ENCODE results near the gene SF3B6. TPM values are rescaled to one million over a fixed set of nuclear protein-coding genes. Genes with fewer than 3 reads are reported as not detected.

Gene SF3B6
- total and polyA plus RNA-seq, 5 experiments from 2014 or later: 55.8 to 208 (median 161) TPM

DNA sequence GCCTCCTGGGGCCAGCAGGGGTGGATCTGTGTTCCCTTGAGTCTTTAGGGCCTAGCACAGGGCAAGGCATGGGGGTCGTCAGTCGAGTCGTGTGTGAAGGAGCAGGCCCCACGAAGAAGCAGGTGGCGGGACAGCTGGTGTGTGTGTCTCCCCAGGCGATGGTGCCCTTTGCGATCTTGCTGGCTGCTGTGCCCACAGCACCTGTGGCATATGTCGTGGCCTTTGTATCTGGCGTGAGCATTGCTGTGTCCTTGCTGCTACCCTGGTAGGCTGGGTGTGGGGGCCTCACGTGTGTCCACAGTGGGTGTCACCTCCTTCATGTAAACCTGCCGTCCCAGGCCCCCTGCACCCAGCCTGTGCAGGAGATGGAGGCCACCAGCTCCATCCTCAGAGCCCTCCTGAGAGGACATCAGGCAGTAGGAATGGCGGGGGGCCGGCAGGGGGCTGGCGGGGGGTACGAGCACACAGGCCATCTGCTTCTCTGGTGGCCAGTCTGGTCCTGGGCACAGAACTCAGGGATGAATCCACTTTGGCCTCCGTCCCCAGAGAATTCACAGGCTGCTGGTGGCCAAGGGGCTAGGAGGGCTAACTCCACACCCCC is 53.1 kb downstream of the SF3B6 start:
- no peak for DNase-seq

DNA sequence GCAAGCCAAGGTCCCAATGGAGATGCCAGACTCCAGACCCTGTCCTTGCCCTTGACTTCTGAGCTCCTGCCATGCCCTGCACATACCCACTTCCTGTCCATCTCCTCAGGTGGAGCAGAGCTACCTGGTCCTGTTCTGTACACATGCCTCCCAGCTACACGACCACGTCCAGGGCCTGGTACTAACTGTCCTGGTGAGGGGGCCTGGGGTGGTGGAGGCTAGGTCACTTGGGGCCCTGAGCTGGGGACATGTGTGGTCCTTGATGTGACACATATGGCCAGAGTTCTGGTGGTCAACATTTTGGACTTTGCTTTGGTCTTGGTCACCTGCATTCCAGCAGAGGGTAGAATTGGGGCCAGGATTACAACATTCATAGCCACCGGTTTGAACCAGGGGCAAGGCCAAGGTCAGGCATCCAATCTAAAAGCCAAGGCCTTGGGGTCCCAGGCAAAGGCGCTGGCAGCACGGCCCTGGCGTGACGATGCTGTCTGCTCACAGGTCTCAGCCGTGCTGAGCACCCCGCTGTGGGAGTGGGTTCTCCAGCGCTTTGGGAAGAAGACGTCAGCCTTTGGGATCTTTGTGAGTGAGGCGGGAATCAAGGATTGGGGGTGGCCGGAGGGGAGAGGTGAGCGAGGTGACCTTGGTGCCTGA is 53.7 kb downstream of the SF3B6 start:
- Mint-ChIP-seq H3K36me3 (peaks cover 0 to 33% (median 3%) of the 10 kb centered on the region in 3 donors), H3K9me3 (no peaks in the 10 kb centered on the region), H3K4me3 (no peak overlapping the region), H3K4me1 (peaks cover 0 to 10% (median 3%) of the 10 kb centered on the region in 4 donors), H3K27me3 (peaks cover 0 to 3% (median 0%) of the 10 kb centered on the region in 5 donors), H3K27ac (no peak overlapping the region)
- ATAC-seq (no peak), DNase-seq (no peak)
- POLR2A ChIA-PET: interaction anchor here (1.4 kb wide), 1 partner anchor 12 kb away, joined by 8 read pairs; no protein-coding TSS in a partner anchor

More for the DNA sequence above, 53.1 kb downstream of the SF3B6 start:
- Mint-ChIP-seq H3K27me3 (peaks cover 0 to 2% (median 0%) of the 10 kb centered on the region in 5 donors), H3K9me3 (no peaks in the 10 kb centered on the region), H3K36me3 (peaks cover 0 to 38% (median 4%) of the 10 kb centered on the region in 3 donors), H3K4me3 (no peak overlapping the region), H3K27ac (peak overlapping the region in 1 of 10 donors; percentile 35), H3K4me1 (peaks cover 0 to 8% (median 3%) of the 10 kb centered on the region in 4 donors)
- POLR2A ChIA-PET: interaction anchor here (1.4 kb wide), 1 partner anchor 11 kb away, joined by 8 read pairs; no protein-coding TSS in a partner anchor
- no peak for ATAC-seq

- Mint-ChIP-seq H3K4me3 (no peak overlapping the region), H3K27me3 (peaks cover 0 to 3% (median 0%) of the 10 kb centered on the region in 5 donors), H3K36me3 (peaks cover 0 to 26% (median 2%) of the 10 kb centered on the region in 3 donors), H3K4me1 (peaks cover 0 to 8% (median 2%) of the 10 kb centered on the region in 4 donors), H3K27ac (no peak overlapping the region), H3K9me3 (no peaks in the 10 kb centered on the region)
- POLR2A ChIA-PET: interaction anchor here (1.4 kb wide), 1 partner anchor 13 kb away, joined by 8 read pairs; no protein-coding TSS in a partner anchor
- ATAC-seq: no peak
- DNase-seq: no peak
Measured at GRCh38 chr2:24021122-24021998, 54.8 kb downstream of the SF3B6 start.

GRCh38 chr2:24020244-24020643 is 55.9 kb downstream of the SF3B6 start:
- DNase-seq: no peak
- peaks cover 0 to 20% (median 2%) of the 10 kb centered on the region in 3 donors for H3K36me3 Mint-ChIP-seq
- POLR2A ChIA-PET: no interaction called here
- no peaks in the 10 kb centered on the region for H3K9me3 Mint-ChIP-seq
- H3K27ac Mint-ChIP-seq: no peak overlapping the region
- peaks cover 0 to 8% (median 0%) of the 10 kb centered on the region in 4 donors for H3K4me1 Mint-ChIP-seq
- peaks cover 0 to 3% (median 0%) of the 10 kb centered on the region in 5 donors for H3K27me3 Mint-ChIP-seq
- no peak for ATAC-seq
- H3K4me3 Mint-ChIP-seq: no peak overlapping the region

DNA sequence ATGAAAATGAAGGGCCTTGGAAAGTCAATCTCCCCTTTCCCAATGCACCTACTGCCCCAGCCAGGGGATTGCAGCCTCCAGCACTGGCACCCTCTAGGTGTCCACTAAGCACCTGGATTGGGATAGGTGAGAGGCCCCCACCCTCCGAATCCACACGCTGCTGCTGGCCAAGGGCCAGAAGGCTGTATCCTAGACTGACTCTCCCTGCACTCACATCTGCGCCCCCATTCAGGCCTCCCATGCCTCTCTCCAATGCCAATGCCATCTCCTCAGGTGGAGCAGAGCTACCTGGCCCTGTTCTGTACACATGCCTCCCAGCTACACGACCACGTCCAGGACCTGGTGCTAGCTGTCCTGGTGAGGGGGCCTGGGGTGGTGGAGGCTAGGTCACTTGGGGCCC is 56.4 kb downstream of the SF3B6 start:
- no peak for DNase-seq
- POLR2A ChIA-PET: no interaction called here
- Mint-ChIP-seq H3K9me3 (no peaks in the 10 kb centered on the region), H3K4me1 (peaks cover 0 to 8% (median 0%) of the 10 kb centered on the region in 4 donors), H3K27me3 (peaks cover 0 to 3% (median 0%) of the 10 kb centered on the region in 5 donors), H3K36me3 (peaks cover 0 to 15% (median 2%) of the 10 kb centered on the region in 3 donors), H3K27ac (peak overlapping the region in 1 of 10 donors; percentile 12), H3K4me3 (no peak overlapping the region)
- ATAC-seq: no peak

DNA sequence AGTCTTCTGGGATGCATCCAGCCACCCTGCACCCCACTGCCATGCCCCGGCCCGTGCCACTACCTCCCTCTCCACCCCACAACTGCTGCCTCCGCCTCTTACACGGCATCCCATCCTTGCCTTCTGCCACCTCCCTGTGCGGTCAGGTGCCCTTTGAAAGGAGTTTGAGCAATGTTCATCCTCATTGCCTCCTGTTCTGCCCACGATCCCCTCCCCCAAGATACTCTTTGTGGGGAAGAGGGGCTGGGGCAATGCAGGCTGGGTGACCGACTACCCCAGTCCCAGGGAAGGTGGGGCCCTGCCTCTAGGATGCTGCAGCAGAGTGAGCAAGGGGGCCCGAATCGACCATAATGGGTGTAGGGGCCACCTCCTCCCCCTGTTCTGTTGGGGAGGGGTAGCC is 57.9 kb downstream of the SF3B6 start:
- Mint-ChIP-seq H3K27ac (peak overlapping the region in 2 of 10 donors; percentile 11 to 56), H3K36me3 (peaks cover 0 to 9% (median 9%) of the 10 kb centered on the region in 3 donors), H3K4me3 (no peak overlapping the region), H3K27me3 (peaks cover 3 to 12% (median 6%) of the 10 kb centered on the region in 5 donors), H3K4me1 (peaks cover 0 to 4% (median 0%) of the 10 kb centered on the region in 4 donors), H3K9me3 (no peaks in the 10 kb centered on the region)
- ATAC-seq (no peak), DNase-seq (no peak)
- POLR2A ChIA-PET: no interaction called here

DNA sequence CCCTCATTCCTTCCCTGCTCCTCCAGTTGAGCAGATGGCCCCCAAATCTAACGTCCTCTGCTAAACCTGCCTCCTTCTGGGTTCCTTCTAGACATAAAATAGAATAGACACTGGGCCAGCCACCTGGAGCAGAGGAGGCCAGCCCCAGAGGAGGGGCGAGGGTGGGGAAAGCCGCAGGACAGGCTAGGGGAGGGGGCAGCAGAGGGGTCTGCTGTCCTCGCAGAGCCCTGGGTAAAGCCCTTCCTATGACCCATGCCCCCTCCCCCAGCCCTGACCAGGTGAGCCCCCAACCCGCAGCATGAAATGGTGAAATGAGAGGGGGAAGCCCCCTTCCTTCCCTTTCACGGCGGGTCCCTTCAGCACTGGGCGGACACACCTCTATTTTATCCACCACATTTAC is 58.4 kb downstream of the SF3B6 start:
- Mint-ChIP-seq H3K4me3 (no peak overlapping the region), H3K27ac (no peak overlapping the region), H3K9me3 (no peaks in the 10 kb centered on the region), H3K27me3 (peaks cover 4 to 17% (median 10%) of the 10 kb centered on the region in 5 donors), H3K36me3 (peaks cover 0 to 10% (median 5%) of the 10 kb centered on the region in 3 donors), H3K4me1 (peaks cover 0 to 4% (median 0%) of the 10 kb centered on the region in 4 donors)
- POLR2A ChIA-PET: no interaction called here
- DNase-seq: no peak
- ATAC-seq: no peak

Other genes starting within 250 kb of the SF3B6 start
- gene ATAD2B, start 149.2 kb downstream of the SF3B6 start, total RNA-seq: 10 to 100 TPM; 40.2 to 41.4 TPM
- gene ATAD2B, start 149.2 kb downstream of the SF3B6 start, polyA plus RNA-seq: 10 to 100 TPM in 1 of 3 donors, 1 to 10 TPM in 2; 7.2 to 11.4 (median 7.5) TPM
- 10 to 100 TPM; 14.4 to 14.6 TPM for gene UBXN2A, start 135.9 kb downstream of the SF3B6 start, total RNA-seq
- 10 to 100 TPM; 13.1 to 13.6 (median 13.6) TPM for gene UBXN2A, start 135.9 kb downstream of the SF3B6 start, polyA plus RNA-seq
- gene MFSD2B, start 66.2 kb downstream of the SF3B6 start, total RNA-seq: under 1 TPM in 1 of 2 experiments, not detected in 1; 0.44 TPM
- gene MFSD2B, start 66.2 kb downstream of the SF3B6 start, polyA plus RNA-seq: under 1 TPM in 1 of 3 donors, not detected in 2; 0.14 TPM
- gene WDCP, start 28.9 kb downstream of the SF3B6 start, total RNA-seq: 10 to 100 TPM; 14.9 to 15.6 TPM
- 1 to 10 TPM; 3.4 to 6.5 (median 5.0) TPM for gene WDCP, start 28.9 kb downstream of the SF3B6 start, polyA plus RNA-seq
- under 1 TPM; 0.39 to 0.49 TPM for gene FKBP1B, start 26.6 kb downstream of the SF3B6 start, total RNA-seq
- gene FKBP1B, start 26.6 kb downstream of the SF3B6 start, polyA plus RNA-seq: 1 to 10 TPM in 1 of 3 donors, under 1 TPM in 1, not detected in 1; 0.77 to 1.9 TPM
- 1 to 10 TPM in 1 of 2 experiments, not detected in 1; 1.0 TPM for gene TP53I3, start 8.5 kb upstream of the SF3B6 start, total RNA-seq
- gene TP53I3, start 8.5 kb upstream of the SF3B6 start, polyA plus RNA-seq: under 1 TPM in 2 of 3 donors, not detected in 1; 0.39 to 0.44 TPM
- gene PFN4, start 47.0 kb upstream of the SF3B6 start, total RNA-seq: not detected
- gene PFN4, start 47.0 kb upstream of the SF3B6 start, polyA plus RNA-seq: not detected
- 10 to 100 TPM; 25.1 to 28.5 TPM for gene FAM228B, start 47.1 kb upstream of the SF3B6 start, total RNA-seq
- gene FAM228B, start 47.1 kb upstream of the SF3B6 start, polyA plus RNA-seq: 1 to 10 TPM; 6.5 to 8.7 (median 7.5) TPM
- gene FAM228A, start 98.7 kb upstream of the SF3B6 start, total RNA-seq: 1 to 10 TPM in 1 of 2 experiments, under 1 TPM in 1; 0.26 to 1.2 TPM
- under 1 TPM in 1 of 3 donors, not detected in 2; 0.14 TPM for gene FAM228A, start 98.7 kb upstream of the SF3B6 start, polyA plus RNA-seq